HPDE6-E6E7 (cell line): ENCODE measurements around the gene THAP12.
A peak's percentile ranks its signal among the peaks of the same experiment; 100 is the strongest.
"Not testable (repeated sequence)": the region's sequence is repeated elsewhere in the genome, so short reads cannot be mapped to it uniquely, and the experiment has no call there.

Source experiments
- DNase-seq: peaks from one replicate; pipeline ENCODE4 v3.0.0; 2011; ENCODE audit warnings: missing footprints; ENCODE audit errors: extremely low spot score

The THAP12 gene

GRCh38 chr11:76327202-76327601 lies 53.7 kb downstream of the THAP12 start:
- DNase-seq: no peak

- DNase-seq: no peak
These were observed 55.7 kb downstream of the THAP12 start for GRCh38 chr11:76325185-76325584.

- no peak for DNase-seq
These were observed 57.1 kb downstream of the THAP12 start for GRCh38 chr11:76323804-76324203.

- not testable (repeated sequence) for DNase-seq
These were observed 57.6 kb downstream of the THAP12 start for GRCh38 chr11:76323375-76323774.

GRCh38 chr11:76322942-76323341 lies 58.0 kb downstream of the THAP12 start:
- no peak for DNase-seq

GRCh38 chr11:76322540-76322939 lies 58.4 kb downstream of the THAP12 start:
- no peak for DNase-seq

- no peak for DNase-seq
These were observed 59.0 kb downstream of the THAP12 start for GRCh38 chr11:76321820-76322524.

- DNase-seq: no peak
These were observed 59.6 kb downstream of the THAP12 start for GRCh38 chr11:76321340-76321739.

GRCh38 chr11:76320929-76321328 lies 60.0 kb downstream of the THAP12 start:
- no peak for DNase-seq

- DNase-seq: not testable (repeated sequence)
These were observed 61.1 kb downstream of the THAP12 start for GRCh38 chr11:76319798-76320197.

GRCh38 chr11:76318744-76319384 lies 62.1 kb downstream of the THAP12 start:
- DNase-seq: peak; percentile 78

- DNase-seq: no peak
These were observed 63.6 kb downstream of the THAP12 start for GRCh38 chr11:76317296-76317695.

- DNase-seq: no peak
These were observed 64.2 kb downstream of the THAP12 start for GRCh38 chr11:76316726-76317125.

GRCh38 chr11:76315182-76315853 lies 65.6 kb downstream of the THAP12 start:
- DNase-seq: no peak

- DNase-seq: no peak
These were observed 66.2 kb downstream of the THAP12 start for GRCh38 chr11:76314741-76315090.

- no peak for DNase-seq
These were observed 66.8 kb downstream of the THAP12 start for GRCh38 chr11:76313913-76314740.

GRCh38 chr11:76313271-76313670 lies 67.7 kb downstream of the THAP12 start:
- DNase-seq: no peak

GRCh38 chr11:76310832-76311595 lies 69.9 kb downstream of the THAP12 start:
- DNase-seq: no peak

- DNase-seq: no peak
These were observed 72.8 kb downstream of the THAP12 start for GRCh38 chr11:76307978-76308747.

GRCh38 chr11:76307396-76307795 lies 73.5 kb downstream of the THAP12 start:
- no peak for DNase-seq

- DNase-seq: no peak
These were observed 77.5 kb downstream of the THAP12 start for GRCh38 chr11:76303399-76303798.
